ENCODE results near the gene EPHB2.

EPHB2 gene

DNA sequence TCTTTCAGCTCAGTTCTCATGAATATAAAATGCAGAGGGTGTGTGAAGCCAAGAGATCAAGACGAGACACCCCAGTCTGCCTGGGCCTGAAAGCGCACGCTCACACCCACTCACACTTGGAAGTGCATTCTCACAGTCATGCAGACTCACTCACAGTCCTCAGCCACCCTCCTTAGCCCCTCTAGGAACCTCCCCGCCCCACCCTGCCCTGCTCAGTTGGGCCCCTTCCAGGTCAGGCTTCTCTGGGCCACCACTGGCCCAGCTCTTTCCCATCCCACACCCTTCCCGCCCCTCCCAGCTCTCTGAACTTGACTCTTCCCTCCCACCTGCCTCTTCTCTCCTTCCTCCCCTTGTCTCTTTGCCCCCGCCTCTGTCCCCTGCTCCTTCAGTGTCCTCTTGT, 93.8 kb downstream of the EPHB2 start:
- no peak for DNase-seq (ENCODE audit: low spot score)

DNA sequence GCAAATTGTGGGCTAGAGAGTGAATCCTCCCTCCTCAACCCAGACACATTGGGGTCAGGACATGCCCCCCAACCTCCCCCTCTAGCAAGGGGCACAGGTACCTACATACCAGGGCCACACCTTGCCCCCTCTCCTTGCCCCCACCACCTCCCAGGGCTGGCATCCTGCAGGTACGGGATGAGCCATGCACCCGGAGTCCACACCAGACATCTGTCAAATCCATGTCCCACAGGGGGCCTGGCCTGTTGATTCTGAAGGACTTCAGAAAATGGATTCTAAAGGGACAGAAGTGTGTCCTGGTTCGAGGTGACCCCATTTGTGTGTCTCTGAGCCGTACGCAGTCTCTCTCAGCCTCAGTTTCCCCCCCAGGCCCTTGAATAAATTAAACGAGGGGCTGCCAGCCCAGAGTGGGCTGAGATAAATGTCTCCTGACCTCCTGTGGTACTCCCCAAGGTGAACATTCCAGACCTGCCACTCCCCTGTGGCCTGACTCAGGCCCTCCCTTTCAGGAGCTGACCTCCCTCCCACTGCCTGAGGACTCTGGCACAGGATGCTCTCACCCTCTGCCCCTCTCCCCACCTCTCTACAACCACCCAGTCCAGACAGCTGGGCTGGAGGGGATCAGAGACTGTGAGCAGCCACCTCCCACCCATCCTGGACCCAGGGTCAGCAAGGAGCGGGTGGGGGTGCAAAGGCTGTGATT, 94.5 kb downstream of the EPHB2 start:
- no peak for DNase-seq (ENCODE audit: low spot score)

GRCh38 chr1:22805672-22806038, 95.0 kb downstream of the EPHB2 start:
- DNase-seq (ENCODE audit: low spot score): no peak

DNA sequence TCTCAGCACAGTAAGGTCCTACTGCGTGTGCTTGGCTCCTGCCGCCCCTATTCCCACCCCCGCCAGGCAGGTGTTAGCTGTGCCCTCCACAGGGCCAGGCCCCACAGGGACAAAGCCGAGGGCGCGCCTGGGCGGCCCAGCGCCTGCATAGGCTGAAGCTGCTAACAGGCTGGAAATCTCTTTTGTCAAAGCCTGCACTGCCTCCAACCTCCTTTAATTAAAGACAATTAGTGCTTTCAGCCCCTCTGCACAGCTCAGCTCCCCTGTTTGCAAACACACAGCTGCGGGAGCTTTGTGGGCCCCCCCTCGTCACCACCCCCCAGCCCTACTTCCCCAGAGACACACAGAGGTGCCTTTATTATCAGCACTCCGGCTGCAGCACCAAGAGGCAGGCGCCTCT, 95.9 kb downstream of the EPHB2 start:
- no peak for DNase-seq (ENCODE audit: low spot score)

- DNase-seq (ENCODE audit: low spot score): no peak
Observed at GRCh38 chr1:22807340-22807739, 96.7 kb downstream of the EPHB2 start.

DNA sequence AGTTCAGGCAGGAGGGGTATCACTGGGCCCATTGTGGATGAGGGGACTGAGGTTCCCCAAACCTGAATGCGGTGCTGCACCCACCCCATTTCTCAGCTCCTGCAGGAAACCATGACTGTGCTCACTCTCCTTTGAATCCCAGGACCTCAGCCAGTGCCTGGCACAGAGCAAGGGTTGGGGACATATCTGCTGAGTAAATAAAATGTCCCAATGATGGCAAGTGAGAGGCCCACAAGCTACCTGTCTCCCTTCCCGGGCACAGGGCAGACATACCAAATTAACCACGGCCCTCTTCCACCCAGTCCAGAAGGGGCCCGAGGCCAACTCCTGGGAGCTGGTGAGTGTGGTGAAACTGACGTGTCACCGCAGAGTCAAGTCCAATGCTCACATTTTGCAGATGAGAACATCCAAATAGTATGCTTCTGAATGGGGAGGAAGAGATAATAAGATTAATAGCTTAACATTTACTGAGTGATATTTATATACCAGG, 97.6 kb downstream of the EPHB2 start:
- DNase-seq (ENCODE audit: low spot score): no peak

DNA sequence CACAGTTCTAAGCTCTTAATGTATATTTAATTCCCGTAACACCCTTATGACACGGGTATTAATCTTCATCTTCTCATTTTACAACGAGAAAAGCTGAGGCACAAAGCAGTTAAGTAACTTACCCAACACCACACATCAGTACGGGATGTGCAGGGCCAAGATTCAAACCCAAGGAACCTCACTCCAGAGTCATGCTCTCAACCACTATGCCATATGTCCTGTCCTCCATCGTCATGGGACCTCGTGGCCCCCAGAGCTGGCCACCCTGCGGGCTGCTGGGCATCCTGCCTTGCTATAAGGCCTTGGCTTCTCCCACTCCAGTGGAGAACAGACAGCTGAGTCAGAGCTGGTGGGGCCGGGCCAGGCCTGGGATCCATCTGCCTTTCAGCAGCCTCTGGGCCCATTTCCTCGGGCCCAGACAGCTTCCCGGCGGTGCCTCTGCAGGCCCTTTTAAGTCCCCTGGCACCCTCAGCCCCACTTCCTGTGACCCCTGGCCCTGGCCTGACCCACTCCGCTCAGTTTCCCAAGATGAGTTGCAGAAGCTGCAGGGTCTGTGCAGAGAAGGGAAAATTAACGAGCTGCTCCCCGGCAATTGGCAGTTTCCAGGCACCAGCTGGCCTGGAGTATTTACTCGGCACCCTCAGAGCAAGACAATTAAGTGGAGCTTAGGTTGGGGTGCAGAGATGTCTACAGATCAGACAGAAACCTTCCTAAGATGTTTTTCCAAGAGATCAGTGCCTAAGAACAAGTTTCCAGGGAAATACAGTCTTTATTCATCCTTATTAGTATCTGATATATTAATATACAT, 98.2 kb downstream of the EPHB2 start:
- DNase-seq (ENCODE audit: low spot score): no peak

DNA sequence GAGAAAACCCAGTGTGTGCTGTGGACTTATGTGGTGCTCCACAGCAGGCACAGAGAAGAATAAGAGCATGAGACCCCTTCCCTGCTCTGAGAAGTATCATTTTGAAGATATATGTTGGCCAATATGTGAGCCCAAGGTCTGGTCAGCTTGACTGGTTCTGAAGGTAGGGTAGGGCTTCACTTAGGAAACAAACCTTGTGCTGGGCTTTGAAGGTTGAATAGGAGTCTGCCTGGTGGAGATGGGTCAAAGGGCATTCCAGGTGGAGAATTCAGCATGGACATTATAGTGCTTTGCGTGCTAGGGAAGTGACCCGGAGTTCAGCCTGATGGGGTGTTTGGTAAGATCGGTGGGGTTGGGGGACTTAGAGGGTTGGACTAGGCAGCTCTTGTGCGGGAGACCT, 99.1 kb downstream of the EPHB2 start:
- DNase-seq (ENCODE audit: low spot score): no peak

DNA sequence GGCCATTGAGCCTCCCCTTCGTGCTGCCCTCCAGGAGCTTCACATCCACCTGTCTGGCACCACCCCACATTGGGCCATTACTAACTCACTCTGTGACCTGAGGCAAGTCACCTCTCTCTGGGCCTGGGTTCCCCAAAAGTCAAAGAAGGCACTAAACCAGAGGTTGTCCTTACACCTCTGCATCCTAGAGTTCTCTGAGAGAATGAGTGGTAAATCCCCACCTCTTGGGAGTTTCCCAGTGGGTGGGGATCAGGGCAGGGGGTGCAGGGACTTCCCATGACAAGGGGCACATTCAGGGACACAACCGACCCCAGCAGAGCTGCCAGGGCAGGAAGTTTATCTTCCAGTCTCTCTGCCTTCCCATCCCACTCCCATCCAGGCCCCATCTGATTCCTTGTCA, 99.7 kb downstream of the EPHB2 start:
- no peak for DNase-seq (ENCODE audit: low spot score)

- DNase-seq (ENCODE audit: low spot score): no peak
Observed at GRCh38 chr1:22812092-22812880, 101.6 kb downstream of the EPHB2 start.

- no peak for DNase-seq (ENCODE audit: low spot score)
Observed at GRCh38 chr1:22812993-22813790, 102.6 kb downstream of the EPHB2 start.

DNA sequence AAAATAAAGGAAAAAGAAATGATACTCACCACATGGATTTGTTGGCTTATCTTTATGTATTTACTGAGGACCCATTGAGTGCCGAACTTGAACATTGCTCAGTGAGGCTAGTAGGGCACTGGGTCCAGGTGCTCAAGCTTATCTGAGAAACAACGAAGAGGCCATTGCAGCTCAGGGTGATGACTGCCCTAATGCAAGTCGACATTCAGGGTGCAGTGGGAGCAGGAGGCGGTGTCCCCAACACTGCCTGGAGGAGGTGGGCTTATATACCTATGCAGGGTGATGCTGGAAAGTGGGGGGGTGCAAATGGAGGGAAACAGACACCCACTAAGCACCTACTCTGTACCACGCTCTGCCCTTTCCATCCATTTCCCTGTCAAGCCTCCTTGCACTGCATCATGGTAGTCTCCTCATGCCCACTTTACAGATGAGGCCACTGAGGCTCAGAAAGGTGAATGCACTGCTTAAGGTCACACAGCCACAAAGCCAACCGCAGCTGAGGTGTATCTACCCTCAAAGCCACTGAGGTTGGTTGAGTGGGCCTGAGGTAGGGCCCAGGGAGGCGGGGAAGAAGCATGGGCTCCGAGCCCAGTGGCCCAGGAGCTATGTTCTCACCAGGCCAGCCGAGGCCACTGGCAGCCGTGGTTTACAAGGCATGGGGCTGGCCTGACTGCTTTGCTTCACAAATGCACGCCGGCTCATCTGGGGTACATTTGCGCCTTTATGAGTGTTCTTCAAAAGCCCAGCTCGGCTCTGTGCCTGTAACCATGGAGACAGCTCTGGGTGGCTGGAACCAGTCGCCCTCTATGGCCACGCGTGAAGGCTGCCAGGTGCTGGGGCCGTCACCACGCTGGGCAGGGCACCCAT, 103.8 kb downstream of the EPHB2 start:
- no peak for DNase-seq (ENCODE audit: low spot score)

GRCh38 chr1:22815043-22815365, 104.4 kb downstream of the EPHB2 start:
- no peak for DNase-seq (ENCODE audit: low spot score)

- no peak for DNase-seq (ENCODE audit: low spot score)
Observed at GRCh38 chr1:22815421-22816066, 104.9 kb downstream of the EPHB2 start.

DNA sequence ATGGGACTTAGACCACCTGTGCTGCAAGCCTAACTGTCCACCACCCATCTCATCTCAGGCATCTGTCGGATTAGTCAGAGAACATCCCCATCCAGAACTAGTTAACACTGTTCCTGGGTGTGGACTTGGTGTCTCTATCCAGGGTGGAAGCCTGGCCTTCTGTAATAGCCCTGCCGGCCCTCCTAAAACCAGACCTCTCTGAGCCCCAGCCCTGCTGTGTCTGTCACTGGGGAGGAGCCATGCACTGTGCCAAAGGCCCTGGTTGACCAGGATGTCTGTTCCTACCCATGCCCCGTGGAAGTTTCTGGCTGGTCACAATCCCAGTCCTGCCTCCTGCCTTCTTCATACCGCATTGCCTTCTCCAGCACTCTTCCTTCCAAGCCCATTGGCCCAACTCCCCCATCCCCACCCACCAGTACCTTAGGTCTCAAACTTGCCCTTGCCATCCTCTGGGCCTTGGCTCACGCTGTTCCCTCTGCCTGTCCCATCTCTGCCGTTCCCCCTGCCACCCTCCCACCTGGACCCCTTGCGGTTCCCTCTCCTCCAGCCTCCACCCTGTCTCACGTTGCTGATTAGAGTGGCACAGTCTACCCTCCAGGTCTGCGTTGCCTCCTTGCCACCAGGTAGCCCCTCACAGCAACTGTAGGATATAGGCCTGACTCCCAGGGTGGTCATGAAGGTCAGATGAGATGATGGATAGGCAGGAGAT, 105.6 kb downstream of the EPHB2 start:
- DNase-seq (ENCODE audit: low spot score): no peak

- no peak for DNase-seq (ENCODE audit: low spot score)
Observed at GRCh38 chr1:22816803-22817202, 106.2 kb downstream of the EPHB2 start.

GRCh38 chr1:22817462-22817861, 106.8 kb downstream of the EPHB2 start:
- DNase-seq (ENCODE audit: low spot score): no peak

DNA sequence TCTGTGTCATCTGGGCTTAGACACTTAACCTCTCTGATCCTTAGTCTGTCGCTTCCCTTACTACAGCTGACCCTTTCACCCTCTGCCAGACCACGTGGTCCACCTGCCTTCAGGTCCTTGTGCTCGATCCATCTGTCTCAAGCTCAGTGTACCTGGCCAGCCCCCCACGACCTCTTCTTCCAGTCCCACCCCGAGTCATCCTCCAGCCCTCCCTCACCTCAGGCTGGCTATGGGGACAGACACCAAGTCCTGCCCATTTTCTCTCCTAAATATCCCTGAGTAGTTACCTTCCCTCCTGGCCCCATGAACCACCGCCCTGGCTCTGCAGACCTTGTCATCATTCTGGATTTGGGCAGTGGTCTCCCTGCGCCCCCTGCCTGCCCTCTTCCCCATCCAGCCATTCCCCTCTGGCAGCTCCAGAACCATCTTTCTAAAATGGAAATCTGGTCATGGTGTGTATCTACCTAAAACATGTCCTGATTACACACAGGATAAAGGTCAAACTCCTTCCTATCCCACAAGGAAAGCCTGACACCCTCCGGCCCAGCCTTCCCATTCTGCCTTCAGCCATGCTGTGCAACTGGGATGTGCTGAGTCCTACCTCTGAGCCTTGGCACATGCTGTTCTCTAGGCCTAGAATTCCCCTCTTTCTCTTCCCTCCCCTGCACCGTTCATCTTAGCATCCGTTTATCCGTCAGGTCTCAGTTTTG, 107.6 kb downstream of the EPHB2 start:
- DNase-seq (ENCODE audit: low spot score): no peak

DNA sequence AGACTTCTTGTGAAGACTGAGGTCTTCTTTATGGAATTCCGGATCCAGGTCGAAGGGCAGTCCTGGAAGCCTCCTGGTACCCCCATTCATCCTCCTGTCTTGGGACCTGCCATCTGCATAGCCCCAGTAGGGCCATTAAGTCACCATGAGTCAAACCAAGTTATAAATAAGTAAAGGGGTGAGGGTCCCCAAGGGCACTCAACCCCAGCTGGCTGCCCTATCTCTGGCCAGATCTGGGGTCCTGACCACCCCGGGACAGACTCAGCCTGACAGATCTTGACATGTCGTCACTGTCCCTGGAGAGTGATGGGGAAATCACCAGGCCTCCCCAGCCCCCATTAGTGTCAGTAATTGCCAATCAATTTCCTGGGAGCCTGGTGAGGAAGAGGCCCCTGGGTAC, 108.7 kb downstream of the EPHB2 start:
- DNase-seq (ENCODE audit: low spot score): no peak
